GM12864 (cell line): ENCODE measurements around the gene EGFR.
A peak's percentile ranks its signal among the peaks of the same experiment; 100 is the strongest.

ENCODE experiments used
- DNase-seq: peaks from one replicate; pipeline ENCODE4 v3.0.0-alpha.2; 2011; ENCODE audit warnings: low read depth
- H3K4me3 ChIP-seq: 2 replicates; pipeline ENCODE4 v1.5.1; 2011; ENCODE audit warnings: mild to moderate bottlenecking, low read depth, low read length, control low read depth
- TF ChIP-seq, protein P1 (sequence below): IDR thresholded peaks from 2 replicates; pipeline ENCODE4 v1.5.1; 2011; ENCODE audit warnings: low read depth, mild to moderate bottlenecking, moderate library complexity, low read length, control low read depth, inconsistent platforms; ENCODE audit errors: missing control alignments

The EGFR gene

DNA sequence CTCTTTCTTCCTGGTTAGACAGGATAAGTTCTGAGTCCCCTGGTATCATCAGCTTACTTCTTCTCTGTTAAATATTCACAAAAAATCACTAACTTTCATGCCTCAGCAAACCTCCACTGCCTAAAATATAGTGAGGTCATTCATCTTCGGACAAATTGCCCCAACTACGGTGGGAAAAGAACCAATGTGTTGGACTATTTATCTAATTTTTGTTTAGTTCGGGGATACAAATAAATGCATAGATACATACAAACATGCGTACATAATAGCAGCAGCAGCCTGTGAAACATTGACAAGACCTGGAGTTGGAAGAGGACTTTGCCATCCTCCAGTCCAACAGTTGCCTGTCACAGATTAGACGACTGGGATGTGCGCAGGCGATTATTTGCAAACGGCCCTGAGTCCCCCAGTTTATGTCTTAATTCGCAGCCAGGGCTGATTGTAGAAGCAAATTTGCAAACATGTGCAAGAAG lies 51.5 kb downstream of the EGFR start:
- no peak overlapping the region for H3K4me3 ChIP-seq
- TF ChIP-seq, protein P1, sequence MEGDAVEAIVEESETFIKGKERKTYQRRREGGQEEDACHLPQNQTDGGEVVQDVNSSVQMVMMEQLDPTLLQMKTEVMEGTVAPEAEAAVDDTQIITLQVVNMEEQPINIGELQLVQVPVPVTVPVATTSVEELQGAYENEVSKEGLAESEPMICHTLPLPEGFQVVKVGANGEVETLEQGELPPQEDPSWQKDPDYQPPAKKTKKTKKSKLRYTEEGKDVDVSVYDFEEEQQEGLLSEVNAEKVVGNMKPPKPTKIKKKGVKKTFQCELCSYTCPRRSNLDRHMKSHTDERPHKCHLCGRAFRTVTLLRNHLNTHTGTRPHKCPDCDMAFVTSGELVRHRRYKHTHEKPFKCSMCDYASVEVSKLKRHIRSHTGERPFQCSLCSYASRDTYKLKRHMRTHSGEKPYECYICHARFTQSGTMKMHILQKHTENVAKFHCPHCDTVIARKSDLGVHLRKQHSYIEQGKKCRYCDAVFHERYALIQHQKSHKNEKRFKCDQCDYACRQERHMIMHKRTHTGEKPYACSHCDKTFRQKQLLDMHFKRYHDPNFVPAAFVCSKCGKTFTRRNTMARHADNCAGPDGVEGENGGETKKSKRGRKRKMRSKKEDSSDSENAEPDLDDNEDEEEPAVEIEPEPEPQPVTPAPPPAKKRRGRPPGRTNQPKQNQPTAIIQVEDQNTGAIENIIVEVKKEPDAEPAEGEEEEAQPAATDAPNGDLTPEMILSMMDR: no peak
- no peak for DNase-seq

DNA sequence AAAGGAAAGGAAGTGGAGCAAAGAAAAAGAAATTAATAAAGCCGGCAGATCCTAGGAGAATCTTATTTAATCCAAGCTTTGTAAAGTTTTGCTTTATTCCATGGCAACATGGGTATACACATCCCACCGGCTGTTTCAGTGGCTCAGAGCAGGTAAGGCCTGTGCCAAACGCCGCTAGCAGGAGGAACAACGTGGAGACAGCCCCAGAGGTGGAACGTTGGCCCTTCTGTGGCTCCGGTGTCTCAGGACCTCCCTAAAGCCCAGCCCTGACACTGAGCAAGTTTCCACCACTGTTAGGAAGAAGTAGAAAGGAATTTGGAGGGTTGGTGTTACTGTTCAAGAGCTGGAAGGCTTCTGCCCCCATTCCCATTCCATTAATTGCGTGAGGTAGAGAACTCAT lies 52.0 kb downstream of the EGFR start:
- no peak overlapping the region for H3K4me3 ChIP-seq
- TF ChIP-seq, protein P1: no peak
- DNase-seq: no peak

DNA sequence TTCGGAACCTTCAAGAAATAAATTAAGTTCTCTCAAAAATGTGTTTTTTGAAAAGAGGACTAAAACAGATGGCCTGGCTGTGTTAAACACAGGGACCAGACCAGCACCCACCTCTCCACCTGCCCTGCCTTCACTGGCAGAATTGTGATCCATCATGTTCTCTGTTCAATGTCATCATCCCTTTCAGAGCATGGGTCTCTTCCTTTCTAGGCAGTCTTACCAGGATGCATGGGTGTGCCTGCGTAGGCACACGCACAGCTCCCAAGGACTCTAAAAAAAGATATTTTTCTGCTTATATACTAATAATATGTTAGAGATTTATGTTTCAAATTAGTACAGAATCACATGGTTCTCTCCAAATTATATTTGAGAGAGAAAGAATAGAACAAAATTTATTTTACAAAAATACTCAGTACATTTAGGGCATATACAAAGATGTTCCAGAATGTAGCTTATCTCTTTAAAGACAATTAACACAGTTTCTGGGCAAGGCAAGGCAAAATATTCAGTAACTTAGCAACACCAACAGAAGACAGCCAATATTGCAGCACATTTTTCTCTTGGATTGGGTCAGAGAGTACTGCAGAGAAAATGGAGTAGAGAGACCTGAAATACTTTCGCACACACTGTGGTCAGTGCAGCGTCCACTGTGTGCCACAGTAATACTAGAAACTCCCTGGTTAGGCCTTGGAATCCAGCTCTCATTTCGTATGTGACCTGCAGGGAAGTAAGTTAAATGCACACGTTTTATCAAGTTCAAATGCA lies 52.8 kb downstream of the EGFR start:
- TF ChIP-seq, protein P1: no peak
- no peak for DNase-seq
- no peak overlapping the region for H3K4me3 ChIP-seq

DNA sequence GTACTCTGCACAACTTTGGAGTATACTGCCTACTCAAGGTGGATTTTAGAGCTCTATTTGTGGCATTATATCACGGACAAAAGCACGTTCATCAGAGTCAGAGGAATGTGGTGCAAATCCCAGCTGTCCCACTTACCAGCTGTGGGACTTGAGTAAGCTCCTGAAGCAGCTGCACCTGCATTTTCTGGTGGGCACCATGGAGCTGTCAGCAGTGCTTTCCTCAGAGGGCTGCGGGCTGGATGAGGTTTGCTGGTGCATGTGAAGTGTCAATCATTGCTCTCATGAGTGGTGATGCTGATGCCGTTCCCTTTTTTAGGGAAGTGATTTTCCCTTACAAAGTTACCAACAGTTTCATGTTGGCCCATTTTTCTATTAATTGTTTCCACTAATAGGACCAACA lies 53.4 kb downstream of the EGFR start:
- DNase-seq: no peak
- TF ChIP-seq, protein P1: no peak
- H3K4me3 ChIP-seq: no peak overlapping the region

DNA sequence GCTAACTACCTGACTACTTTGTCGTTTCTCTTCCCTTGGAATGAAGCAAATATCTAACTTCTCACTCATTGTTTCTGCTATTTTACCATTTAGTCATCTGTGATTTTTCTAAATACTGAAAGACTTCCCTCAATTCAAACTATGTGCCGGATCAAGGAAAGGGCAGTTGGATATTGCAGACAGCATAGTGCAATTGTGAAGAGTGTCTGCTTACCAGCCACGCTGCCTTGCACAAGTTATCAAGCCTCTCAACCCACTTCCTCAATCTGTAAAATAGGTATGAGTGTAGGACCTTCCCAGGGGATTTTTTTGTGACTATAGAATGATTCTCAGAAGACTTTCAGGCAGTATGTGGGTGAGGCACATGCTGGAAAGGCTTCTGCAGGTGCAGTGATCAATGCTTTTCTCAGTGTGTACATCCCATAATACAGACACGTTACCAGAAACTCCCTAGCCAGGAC lies 54.3 kb downstream of the EGFR start:
- no peak overlapping the region for H3K4me3 ChIP-seq
- TF ChIP-seq, protein P1: no peak
- peak; percentile 74 for DNase-seq

DNA sequence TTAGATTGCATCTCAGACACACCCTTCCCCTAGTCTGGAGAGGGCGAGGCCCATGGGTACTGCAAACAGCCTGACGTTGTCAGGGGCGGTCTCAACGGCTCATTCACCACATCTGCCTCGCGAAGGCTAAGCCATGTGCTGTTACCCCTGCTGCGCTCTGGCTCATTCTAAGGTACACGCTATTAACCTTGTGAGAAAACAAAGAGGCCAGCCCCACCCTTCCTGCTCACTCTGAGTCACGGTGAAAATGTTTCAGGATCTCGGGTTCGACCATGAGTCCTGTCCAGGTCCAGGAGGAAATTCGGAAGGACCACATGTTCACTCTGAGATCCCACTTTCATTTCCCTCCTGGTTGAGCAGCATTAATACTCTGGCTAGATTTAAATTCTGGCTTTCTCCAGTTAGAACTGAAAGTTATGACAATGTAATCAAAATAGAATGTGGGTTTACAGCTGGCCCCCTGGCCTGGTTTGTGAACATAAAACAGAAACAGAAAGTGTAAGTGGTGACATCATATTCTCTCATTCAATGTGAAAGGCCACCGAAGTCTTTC lies 55.2 kb downstream of the EGFR start:
- TF ChIP-seq, protein P1: no peak
- H3K4me3 ChIP-seq: no peak overlapping the region
- peak; percentile 88 for DNase-seq
